SK-N-SH (cell line): Measurements from ENCODE around the gene TM2D3. TPM values are rescaled to one million over a fixed set of nuclear protein-coding genes. Genes with fewer than 3 reads are reported as not detected.

Source experiments
- CTCF ChIA-PET: fragments of 300-600, 350-600 bp; formaldehyde crosslinking; extraction: SDS; loops from one replicate; lab custom pipeline; 2021; lab: Yijun Ruan, JAX
- POLR2A ChIA-PET: fragments of 350-600 bp; sonication (Branson Sonifier 250); formaldehyde crosslinking; extraction: SDS; loops from one replicate; lab custom pipeline; 2020; ENCODE audit warnings: antibody characterized with exemption, inconsistent platforms; lab: Yijun Ruan, JAX
- DNase-seq: peaks from one replicate; pipeline ENCODE4 v3.0.0; 2012
- H2AFZ ChIP-seq: fragments of 200-600 bp; sonication (generic); 2 replicates; pipeline ENCODE4 v1.8.1; 2016; ENCODE audit warnings: antibody characterized with exemption, mild to moderate bottlenecking, low read depth
- H3F3A ChIP-seq: fragments of 200-600 bp; sonication (generic); replicated peaks from 2 replicates; pipeline ENCODE3; 2016; ENCODE audit warnings: antibody characterized with exemption, mild to moderate bottlenecking; ENCODE audit not compliant: insufficient read depth
- H3K27ac ChIP-seq, 2 experiments: fragments of 200-500 bp in 1 of 2; fragments of 200-600 bp in 1 of 2; sonication (Bioruptor generic) in 1 of 2; sonication (generic), shearing (Covaris generic) in 1 of 2; 2 replicates each; pipeline versions ENCODE4 v1.5.1 to v1.6.1; 2014 to 2016; ENCODE audit warnings: low read depth in 2 of 2, inconsistent platforms in 1 of 2, low read length in 1 of 2, mild to moderate bottlenecking in 1 of 2, mixed read lengths in 1 of 2
- H3K27me3 ChIP-seq: fragments of 200-600 bp; sonication (generic), shearing (Covaris generic); 2 replicates; pipeline ENCODE4 v1.6.1; 2016; ENCODE audit warnings: mixed run types; ENCODE audit not compliant: insufficient read depth
- H3K36me3 ChIP-seq, 2 experiments: fragments of 200-500 bp in 1 of 2; fragments of 200-600 bp in 1 of 2; sonication (Bioruptor generic) in 1 of 2; sonication (generic) in 1 of 2; replicated peaks in 1 of 2; 2 replicates each; pipeline versions ENCODE3 to v1.5.1; 2014 to 2016; ENCODE audit warnings: low read length in 1 of 2, mild to moderate bottlenecking in 1 of 2; ENCODE audit not compliant: insufficient read depth in 2 of 2, control insufficient read depth in 1 of 2
- H3K4me1 ChIP-seq, 2 experiments: fragments of 200-500 bp in 1 of 2; fragments of 200-600 bp in 1 of 2; sonication (Bioruptor generic) in 1 of 2; sonication (generic), shearing (Covaris generic) in 1 of 2; 2 replicates each; pipeline versions ENCODE4 v1.5.1 to v1.6.1; 2014 to 2016; ENCODE audit warnings: low read depth in 1 of 2, low read length in 1 of 2, mixed run types in 1 of 2; ENCODE audit not compliant: insufficient read depth in 2 of 2, control insufficient read depth in 1 of 2
- H3K4me2 ChIP-seq: fragments of 200-600 bp; sonication (generic), shearing (Covaris generic); 2 replicates; pipeline ENCODE4 v1.6.1; 2017; ENCODE audit warnings: mixed run types
- H3K4me3 ChIP-seq, 2 experiments: fragments of 200-500 bp in 1 of 2; fragments of 200-600 bp in 1 of 2; sonication (Bioruptor generic) in 1 of 2; sonication (generic), shearing (Covaris generic) in 1 of 2; 2 replicates each; pipeline versions ENCODE4 v1.5.1 to v1.8.1; 2014 to 2016; ENCODE audit warnings: low read depth in 2 of 2, inconsistent platforms in 1 of 2, low read length in 1 of 2, mild to moderate bottlenecking in 1 of 2, mixed read lengths in 1 of 2, moderate library complexity in 1 of 2
- H3K79me2 ChIP-seq: fragments of 200-600 bp; sonication (generic); 2 replicates; pipeline ENCODE4 v1.8.1; 2017; ENCODE audit warnings: mild to moderate bottlenecking; ENCODE audit not compliant: insufficient read depth
- H3K9ac ChIP-seq: fragments of 200-600 bp; sonication (generic); 2 replicates; pipeline ENCODE4 v1.6.1; 2017; ENCODE audit warnings: mixed run types
- H3K9me2 ChIP-seq: fragments of 200-600 bp; sonication (generic); 2 replicates; pipeline ENCODE4 v1.6.1; 2017; ENCODE audit warnings: mixed run types
- H3K9me3 ChIP-seq: fragments of 200-600 bp; sonication (generic); 2 replicates; pipeline ENCODE4 v1.6.1; 2017; ENCODE audit warnings: mixed run types, mild to moderate bottlenecking, moderate library complexity
- H4K20me1 ChIP-seq: fragments of 200-600 bp; sonication (generic); 2 replicates; pipeline ENCODE4 v1.6.1; 2017; ENCODE audit warnings: mild to moderate bottlenecking, mixed run types; ENCODE audit not compliant: insufficient read depth
- EP300 ChIP-seq, 2 experiments: IDR thresholded peaks; 2 replicates each; pipeline versions ENCODE4 v1.4.0 to v1.6.1; 2012; ENCODE audit warnings: borderline replicate concordance in 1 of 2, low read depth in 1 of 2, low read length in 1 of 2
- EZH2phosphoT487 ChIP-seq: fragments of 200-600 bp; sonication (generic); IDR thresholded peaks from 2 replicates; pipeline ENCODE4 v1.6.1; 2017; ENCODE audit warnings: low read depth, mixed run types, mild to moderate bottlenecking, antibody characterized with exemption, moderate library complexity, borderline replicate concordance
- FOSL2 ChIP-seq: IDR thresholded peaks from 2 replicates; pipeline ENCODE4 v1.4.0; 2012; ENCODE audit warnings: low read depth, mild to moderate bottlenecking, moderate library complexity, borderline replicate concordance
- FOXM1 ChIP-seq: IDR thresholded peaks from 2 replicates; pipeline ENCODE4 v1.4.0; 2012; ENCODE audit warnings: low read depth, mild to moderate bottlenecking
- GATA2 ChIP-seq: sonication (generic); formaldehyde crosslinking; IDR thresholded peaks from 2 replicates; pipeline ENCODE4 v1.5.0; 2020; ENCODE audit warnings: mild to moderate bottlenecking, missing genetic modification reagents
- MEF2A ChIP-seq: IDR thresholded peaks from 2 replicates; pipeline ENCODE4 v1.4.0; 2012; ENCODE audit warnings: low read depth, borderline replicate concordance
- MXI1 ChIP-seq: IDR thresholded peaks from 2 replicates; pipeline ENCODE4 v1.6.1; 2012; ENCODE audit warnings: mild to moderate bottlenecking, low read depth, low read length, improper control_type of control experiment
- NFIC ChIP-seq: IDR thresholded peaks from 2 replicates; pipeline ENCODE4 v1.4.0; 2012; ENCODE audit warnings: borderline replicate concordance
- POLR2AphosphoS5 ChIP-seq: IDR thresholded peaks from 2 replicates; pipeline ENCODE4 v1.6.1; 2012; ENCODE audit warnings: low read depth, low read length
- RCOR1 ChIP-seq: fragments of 150-350 bp; IDR thresholded peaks from 2 replicates; pipeline ENCODE4 v1.6.1; 2017; ENCODE audit warnings: antibody characterized with exemption, low read length
- RFX5 ChIP-seq: IDR thresholded peaks from 2 replicates; pipeline ENCODE4 v1.6.1; 2012; ENCODE audit warnings: mild to moderate bottlenecking, improper control_type of control experiment, low read length
- RXRA ChIP-seq: IDR thresholded peaks from 2 replicates; pipeline ENCODE4 v1.4.0; 2012; ENCODE audit warnings: low read depth, mild to moderate bottlenecking, borderline replicate concordance
- SIN3A ChIP-seq: IDR thresholded peaks from 2 replicates; pipeline ENCODE4 v1.6.1; 2012; ENCODE audit warnings: low read depth, mild to moderate bottlenecking, low read length, moderate library complexity, borderline replicate concordance
- TAF1 ChIP-seq: IDR thresholded peaks from 2 replicates; pipeline ENCODE4 v1.6.1; 2012; ENCODE audit warnings: low read depth, mild to moderate bottlenecking, low read length, moderate library complexity, borderline replicate concordance
- TCF12 ChIP-seq: IDR thresholded peaks from 2 replicates; pipeline ENCODE4 v1.4.0; 2012
- TEAD4 ChIP-seq: IDR thresholded peaks from 2 replicates; pipeline ENCODE4 v1.4.0; 2012; ENCODE audit warnings: mild to moderate bottlenecking, borderline replicate concordance; ENCODE audit not compliant: insufficient read depth
- WGBS: methylation state at CpG from one replicate; pipeline ENCODE4 v1.1.6; 2017; ENCODE audit warnings: low lambda C conversion rate; 5-methylcytosine and 5-hydroxymethylcytosine counted together
- polyA plus RNA-seq, 3 experiments: library from polyadenylated mRNA; depleted of rRNA; stranded (reverse); fragments of >200 nt; gene quantifications; 2 replicates each; pipeline ENCODE4 v1.2.3, GENCODE V29; 2012
- TF ChIP-seq, protein P1 (sequence below): fragments of 150-350 bp; IDR thresholded peaks from 2 replicates; pipeline ENCODE4 v1.6.1; 2017; ENCODE audit warnings: antibody characterized with exemption, low read length, low read depth, borderline replicate concordance
- TF ChIP-seq, protein P2 (sequence below): fragments of 150-350 bp; IDR thresholded peaks from 2 replicates; pipeline ENCODE4 v1.6.1; 2016; ENCODE audit warnings: mild to moderate bottlenecking, low read depth, low read length
- TF ChIP-seq, protein P3 (sequence below): fragments of 200-600 bp; sonication (generic); IDR thresholded peaks from 2 replicates; pipeline ENCODE4 v1.6.1; 2017; ENCODE audit warnings: antibody characterized with exemption, mild to moderate bottlenecking, moderate library complexity

The TM2D3 gene
- polyA plus RNA-seq, 1 of the 3 experiments (the other 2 are of a cell fraction) = 73.3 TPM

DNA sequence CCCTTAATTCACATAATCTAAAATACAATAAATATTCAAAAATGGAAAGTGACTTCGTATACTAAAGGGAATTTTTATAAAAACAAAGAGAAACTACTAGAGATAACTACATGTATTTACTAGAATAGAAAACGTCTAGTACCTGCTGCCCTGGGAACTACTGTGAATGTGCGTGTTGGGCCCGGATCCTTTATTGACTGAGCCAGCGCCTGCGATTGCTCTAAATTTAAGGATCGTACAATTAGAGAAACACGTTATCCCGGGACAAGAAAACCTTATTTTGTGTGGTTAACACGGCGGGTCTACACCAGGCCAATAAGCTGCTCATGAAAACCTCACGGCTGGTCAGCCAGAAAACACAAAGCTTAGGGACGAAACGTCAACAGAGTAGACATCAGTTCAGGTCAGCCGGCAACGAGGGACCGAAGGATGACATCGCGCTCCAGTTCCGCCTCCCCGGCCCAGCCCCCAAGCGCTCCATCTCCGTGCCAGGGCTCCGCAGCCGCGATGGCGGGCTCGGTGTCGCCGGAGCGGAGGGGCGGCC, 555 bp downstream of the TM2D3 start:
- TF ChIP-seq NFIC (no peak), RCOR1 (no peak), GATA2 (CRISPR knock-in tag) (no peak), FOXM1 (no peak), MXI1 (no peak), SIN3A (no peak), FOSL2 (no peak), TEAD4 (no peak), RFX5 (no peak), MEF2A (no peak), RXRA (no peak), EZH2phosphoT487 (no peak), POLR2AphosphoS5 (no peak), TAF1 (no peak), EP300 (IDR thresholded peaks at IDR 0.05; ENCODE audit: borderline replicate concordance in 1 of 2, low read depth in 1 of 2, low read length in 1 of 2) (no peak), TCF12 (no peak)
- TF ChIP-seq, protein P1, sequence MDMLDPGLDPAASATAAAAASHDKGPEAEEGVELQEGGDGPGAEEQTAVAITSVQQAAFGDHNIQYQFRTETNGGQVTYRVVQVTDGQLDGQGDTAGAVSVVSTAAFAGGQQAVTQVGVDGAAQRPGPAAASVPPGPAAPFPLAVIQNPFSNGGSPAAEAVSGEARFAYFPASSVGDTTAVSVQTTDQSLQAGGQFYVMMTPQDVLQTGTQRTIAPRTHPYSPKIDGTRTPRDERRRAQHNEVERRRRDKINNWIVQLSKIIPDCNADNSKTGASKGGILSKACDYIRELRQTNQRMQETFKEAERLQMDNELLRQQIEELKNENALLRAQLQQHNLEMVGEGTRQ = no peak
- TF ChIP-seq, protein P2, sequence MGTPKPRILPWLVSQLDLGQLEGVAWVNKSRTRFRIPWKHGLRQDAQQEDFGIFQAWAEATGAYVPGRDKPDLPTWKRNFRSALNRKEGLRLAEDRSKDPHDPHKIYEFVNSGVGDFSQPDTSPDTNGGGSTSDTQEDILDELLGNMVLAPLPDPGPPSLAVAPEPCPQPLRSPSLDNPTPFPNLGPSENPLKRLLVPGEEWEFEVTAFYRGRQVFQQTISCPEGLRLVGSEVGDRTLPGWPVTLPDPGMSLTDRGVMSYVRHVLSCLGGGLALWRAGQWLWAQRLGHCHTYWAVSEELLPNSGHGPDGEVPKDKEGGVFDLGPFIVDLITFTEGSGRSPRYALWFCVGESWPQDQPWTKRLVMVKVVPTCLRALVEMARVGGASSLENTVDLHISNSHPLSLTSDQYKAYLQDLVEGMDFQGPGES = no peak
- TF ChIP-seq, protein P3, sequence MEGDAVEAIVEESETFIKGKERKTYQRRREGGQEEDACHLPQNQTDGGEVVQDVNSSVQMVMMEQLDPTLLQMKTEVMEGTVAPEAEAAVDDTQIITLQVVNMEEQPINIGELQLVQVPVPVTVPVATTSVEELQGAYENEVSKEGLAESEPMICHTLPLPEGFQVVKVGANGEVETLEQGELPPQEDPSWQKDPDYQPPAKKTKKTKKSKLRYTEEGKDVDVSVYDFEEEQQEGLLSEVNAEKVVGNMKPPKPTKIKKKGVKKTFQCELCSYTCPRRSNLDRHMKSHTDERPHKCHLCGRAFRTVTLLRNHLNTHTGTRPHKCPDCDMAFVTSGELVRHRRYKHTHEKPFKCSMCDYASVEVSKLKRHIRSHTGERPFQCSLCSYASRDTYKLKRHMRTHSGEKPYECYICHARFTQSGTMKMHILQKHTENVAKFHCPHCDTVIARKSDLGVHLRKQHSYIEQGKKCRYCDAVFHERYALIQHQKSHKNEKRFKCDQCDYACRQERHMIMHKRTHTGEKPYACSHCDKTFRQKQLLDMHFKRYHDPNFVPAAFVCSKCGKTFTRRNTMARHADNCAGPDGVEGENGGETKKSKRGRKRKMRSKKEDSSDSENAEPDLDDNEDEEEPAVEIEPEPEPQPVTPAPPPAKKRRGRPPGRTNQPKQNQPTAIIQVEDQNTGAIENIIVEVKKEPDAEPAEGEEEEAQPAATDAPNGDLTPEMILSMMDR = no peak
- ChIA-PET CTCF (interaction anchor here (1.0 to 1.3 kb wide), 4 partner anchors 9 to 357 kb away, joined by 4 to 7 read pairs (median 5); no protein-coding TSS in a partner anchor), POLR2A (interaction anchor here (0.7 kb wide), 1 partner anchor 14 kb away, joined by 3 read pairs; no protein-coding TSS in a partner anchor)
- peak overlapping the region; percentile 90 to 93 for H3K27ac ChIP-seq
- peaks cover 39 to 44% of the 10 kb centered on the region in 2 experiments for H3K36me3 ChIP-seq
- no peak for DNase-seq
- H3K4me3 ChIP-seq = peak overlapping the region; percentile 88 to 92
- no peaks in the 10 kb centered on the region for H3K9me2 ChIP-seq
- peak overlapping the region; percentile 92 for H3K9ac ChIP-seq
- peaks cover 17 to 22% of the 10 kb centered on the region in 2 experiments; a peak in 3 of 4 replicates for H3K4me1 ChIP-seq
- no peaks in the 10 kb centered on the region for H3K9me3 ChIP-seq
- H3K27me3 ChIP-seq = no peaks in the 10 kb centered on the region
- H4K20me1 ChIP-seq = peaks cover 19% of the 10 kb centered on the region
- peak overlapping the region; percentile 97 for H3K4me2 ChIP-seq
- H3K79me2 ChIP-seq = peaks cover 63% of the 10 kb centered on the region
- WGBS = 1% methylated on average over 30 of the region's 32 CpGs
- H2AFZ ChIP-seq = peak overlapping the region; percentile 91
- H3F3A ChIP-seq = peaks cover 20% of the 10 kb centered on the region
